ENCODE results near the gene PARVA. TPM values are rescaled to one million over a fixed set of nuclear protein-coding genes. Genes with fewer than 3 reads are reported as not detected.

PARVA gene
- total and polyA plus RNA-seq, 2 of the 8 experiments (the other 6 are each of a cell fraction or from before 2014, with no cell fraction given) = 3.1 to 13.5 TPM

GRCh38 chr11:12416552-12416951 lies 39.2 kb downstream of the PARVA start (continued):
- no peak for TF ChIP-seq POLR2AphosphoS5 (IDR thresholded peaks at IDR 0.05; ENCODE audit: low read depth, low read length)
- TF ChIP-seq JUND (IDR thresholded peaks at IDR 0.05; ENCODE audit: low read length) = no peak
- TF ChIP-seq CBX8 (IDR thresholded peaks at IDR 0.05; ENCODE audit: borderline replicate concordance, low read depth, low read length) = no peak
- TF ChIP-seq BRCA1 (IDR thresholded peaks at IDR 0.05; ENCODE audit: low read depth, low read length) = no peak

Data from H1 (cell line).